GM19099 (cell line): ENCODE data around the gene PCYOX1L.

ENCODE experiments used
- POLR2A ChIP-seq: IDR thresholded peaks from 3 replicates; pipeline ENCODE4 v1.6.1; 2011; ENCODE audit warnings: low read depth; ENCODE audit not compliant: insufficient read length; ENCODE audit errors: extremely low read depth

PCYOX1L gene

DNA sequence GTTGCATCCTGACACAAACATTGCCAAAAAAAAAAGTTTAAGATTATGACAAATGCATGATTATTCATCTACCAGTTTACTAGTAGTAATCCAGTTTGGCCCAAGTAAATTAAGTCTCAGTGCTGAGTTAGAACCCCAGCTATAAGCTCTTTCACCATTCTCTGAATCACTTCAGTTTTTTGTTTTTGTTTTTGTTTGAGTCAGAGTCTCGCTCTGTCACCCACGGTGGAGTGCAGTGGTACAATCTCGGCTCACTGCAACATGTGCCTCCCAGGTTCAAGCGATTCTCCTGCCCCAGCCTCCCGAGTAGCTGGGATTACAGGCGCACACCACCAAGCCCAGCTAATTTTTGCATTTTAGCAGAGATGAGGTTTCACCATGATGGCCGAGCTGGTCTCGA is 1.5 kb upstream of the PCYOX1L start:
- TF ChIP-seq POLR2A = no peak

DNA sequence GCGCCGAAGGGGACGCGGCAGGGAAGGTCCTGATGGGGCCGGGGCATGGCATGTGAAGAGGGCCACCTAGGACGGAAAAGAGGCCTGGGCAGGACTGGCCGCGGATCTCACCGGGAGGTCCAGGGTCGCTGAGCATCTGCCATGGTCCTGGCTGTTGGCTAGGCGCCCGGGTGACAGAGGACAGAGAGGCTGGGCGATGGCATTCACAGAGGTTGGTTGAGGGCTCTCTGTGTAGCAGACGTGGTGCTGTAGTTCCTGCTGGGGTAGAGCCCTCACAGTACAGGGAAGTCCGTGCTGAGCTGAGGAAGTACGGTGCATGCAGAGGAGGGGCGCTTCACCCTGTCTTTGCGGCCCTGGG is 427 bp downstream of the PCYOX1L start:
- TF ChIP-seq POLR2A = no peak

- no peak for TF ChIP-seq POLR2A
Measured at GRCh38 chr5:149358868-149359495, 1.1 kb downstream of the PCYOX1L start.

- TF ChIP-seq POLR2A = no peak
Measured at GRCh38 chr5:149360272-149360671, 2.4 kb downstream of the PCYOX1L start.

- no peak for TF ChIP-seq POLR2A
Measured at GRCh38 chr5:149362541-149362940, 4.7 kb downstream of the PCYOX1L start.

- no peak for TF ChIP-seq POLR2A
Measured at GRCh38 chr5:149363358-149363757, 5.5 kb downstream of the PCYOX1L start.

DNA sequence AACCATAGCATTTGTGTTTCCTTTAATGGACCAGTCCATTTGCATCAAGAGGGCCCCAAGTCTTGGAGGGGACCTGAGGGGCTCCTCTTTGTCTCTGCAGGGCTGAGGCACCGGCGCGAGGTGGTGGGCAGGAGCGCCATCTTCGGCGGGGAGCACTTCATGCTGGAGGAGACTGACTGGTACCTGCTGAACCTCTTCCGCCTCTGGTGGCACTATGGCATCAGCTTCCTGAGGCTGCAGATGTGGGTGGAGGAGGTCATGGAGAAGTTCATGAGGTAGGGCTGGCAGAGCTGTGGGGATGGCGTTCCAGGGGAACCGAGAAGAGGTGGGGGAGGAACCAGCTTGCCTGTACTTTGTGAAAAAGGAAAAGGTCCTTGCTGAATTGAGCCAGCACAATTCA is 6.1 kb downstream of the PCYOX1L start:
- TF ChIP-seq POLR2A = no peak

- no peak for TF ChIP-seq POLR2A
Measured at GRCh38 chr5:149364719-149365118, 6.9 kb downstream of the PCYOX1L start.

DNA sequence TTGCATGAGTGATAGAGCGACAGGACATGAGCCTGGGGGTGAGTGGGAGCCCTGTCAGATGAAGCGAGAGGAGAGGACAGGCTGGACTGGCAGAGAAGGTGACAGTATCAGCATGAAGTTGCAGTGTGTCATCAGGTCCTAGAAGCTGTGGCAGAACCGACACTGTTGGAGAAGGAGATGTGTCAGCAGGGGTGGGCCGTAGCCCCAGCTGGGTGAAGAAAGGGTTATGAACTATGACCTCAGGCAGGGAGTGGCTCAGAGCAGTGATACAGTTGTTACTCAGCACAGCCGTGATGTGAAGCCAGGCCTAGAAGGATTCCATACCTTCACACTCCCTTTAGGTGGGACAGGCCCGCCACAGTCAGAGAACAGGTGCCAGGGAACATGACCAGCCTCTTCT is 7.6 kb downstream of the PCYOX1L start:
- TF ChIP-seq POLR2A = no peak

DNA sequence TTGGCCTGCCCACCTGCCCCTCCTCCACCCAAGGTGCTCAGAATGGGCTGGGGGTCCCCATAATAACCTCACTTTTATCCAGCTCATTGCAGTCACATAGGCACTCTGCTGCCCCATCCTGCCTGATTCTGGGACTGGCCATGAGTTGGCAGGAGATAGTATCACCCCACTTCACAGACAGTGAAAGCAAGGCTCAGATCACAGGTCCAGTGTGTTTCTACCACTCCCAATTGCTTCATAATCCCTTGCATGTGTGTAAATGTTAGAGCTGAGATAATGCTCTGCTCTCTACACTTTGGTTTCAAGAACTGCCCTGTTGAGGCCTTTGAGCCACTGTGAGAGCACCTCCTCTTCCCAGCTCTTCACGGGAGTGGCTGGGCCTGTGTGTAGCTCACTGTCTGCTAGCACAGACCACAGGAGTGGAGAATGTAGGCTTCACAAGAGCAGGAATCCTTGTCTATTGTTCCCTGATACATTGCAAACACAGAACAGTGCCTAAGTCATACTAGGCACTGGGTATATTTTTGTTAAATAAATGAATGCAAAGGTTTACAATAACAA is 8.4 kb downstream of the PCYOX1L start:
- no peak for TF ChIP-seq POLR2A

GRCh38 chr5:149367249-149367971 is 9.6 kb downstream of the PCYOX1L start:
- TF ChIP-seq POLR2A = no peak

- TF ChIP-seq POLR2A = no peak
Measured at GRCh38 chr5:149367972-149368645, 10.3 kb downstream of the PCYOX1L start.

DNA sequence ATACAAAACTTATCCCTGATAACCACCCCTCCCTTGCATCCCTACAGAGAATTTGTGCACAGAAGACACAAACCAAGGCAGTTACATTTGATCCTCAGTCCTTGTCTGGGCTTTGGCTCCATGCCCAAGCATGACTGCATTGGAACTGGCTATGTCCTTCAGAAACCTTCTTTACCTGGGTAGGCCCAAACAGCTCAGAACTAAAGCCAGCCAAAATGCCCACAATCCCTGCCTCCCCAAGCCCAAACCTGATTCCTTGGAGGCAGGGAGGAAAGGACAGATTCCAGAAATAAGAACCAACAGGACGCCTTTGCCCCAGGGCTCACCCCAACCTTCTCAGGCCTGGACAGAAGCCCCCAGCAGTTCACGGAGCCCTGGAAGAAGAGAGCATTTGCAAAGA is 13.0 kb downstream of the PCYOX1L start:
- no peak for TF ChIP-seq POLR2A

GRCh38 chr5:149371296-149371962 is 13.6 kb downstream of the PCYOX1L start:
- no peak for TF ChIP-seq POLR2A

DNA sequence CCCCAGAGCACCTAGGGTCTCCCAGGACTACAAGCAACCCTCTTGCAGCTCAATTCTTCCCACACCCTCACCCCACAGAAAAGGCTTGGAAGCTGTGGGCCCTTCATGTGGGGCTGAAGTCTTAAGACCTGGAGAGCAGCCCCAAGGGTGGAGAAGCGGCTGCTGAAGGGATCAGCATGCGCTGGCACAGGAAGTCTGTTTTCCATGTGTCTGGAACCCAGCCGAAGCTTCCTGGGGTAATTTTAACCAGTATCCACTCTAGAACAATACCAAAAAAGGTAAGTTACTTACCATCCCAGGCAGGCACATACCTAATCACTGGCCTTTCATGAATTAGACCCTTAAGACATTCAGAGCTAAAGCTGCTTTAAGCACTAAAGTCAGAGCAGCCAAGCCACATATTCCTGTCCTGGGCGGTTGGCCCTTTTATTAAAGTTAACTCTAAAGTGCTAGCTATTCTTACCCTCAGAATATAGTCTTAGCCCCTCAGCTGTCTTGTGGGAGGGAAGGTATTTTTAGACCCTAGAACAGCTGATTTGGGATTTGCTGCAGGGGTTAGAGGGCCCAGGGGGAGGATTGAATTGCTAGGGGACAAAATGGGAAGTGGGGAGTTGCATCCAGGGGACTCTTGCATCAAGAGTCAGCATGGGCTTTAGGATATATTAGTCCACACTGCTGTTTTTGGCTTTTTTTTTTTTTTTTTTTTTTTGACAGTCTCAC is 14.4 kb downstream of the PCYOX1L start:
- TF ChIP-seq POLR2A = no peak
